H1 (cell line): Measurements from ENCODE around the gene NAP1L5. TPM values are rescaled to one million over a fixed set of nuclear protein-coding genes. Genes with fewer than 3 reads are reported as not detected.

Experiments used
- CTCF ChIA-PET: fragments of 300-600 bp; sonication (Branson Sonifier 250); formaldehyde crosslinking; loops from one replicate; lab custom pipeline; 2021; ENCODE audit not compliant: partially characterized antibody; lab: Charles Lee
- POLR2A ChIA-PET: fragments of 300-600 bp; sonication (Branson Sonifier 250); formaldehyde crosslinking; loops from one replicate; lab custom pipeline; 2021; ENCODE audit warnings: inconsistent platforms; ENCODE audit not compliant: partially characterized antibody; lab: Charles Lee
- DNase-seq, 2 experiments: peaks; one replicate each; pipeline versions ENCODE4 v3.0.0 to v3.0.0-alpha.2; 2010 to 2022; ENCODE audit warnings: low spot score in 2 of 2, low read depth in 1 of 2, mixed read lengths in 1 of 2
- FAIRE-seq: peaks from 2 replicates; lab custom pipeline; 2011; peaks lifted over from hg19 to GRCh38; lab: Jason Lieb, UNC
- H2AFZ ChIP-seq: 2 replicates; pipeline ENCODE4 v1.8.1; 2012; ENCODE audit warnings: low read length, inconsistent platforms
- H2AK5ac ChIP-seq: 2 replicates; pipeline ENCODE4 v1.6.1; 2013; ENCODE audit warnings: low read depth, low read length
- H2BK120ac ChIP-seq: replicated peaks from 2 replicates; pipeline ENCODE3; 2013; ENCODE audit warnings: low read depth, low read length, inconsistent platforms
- H2BK12ac ChIP-seq: 2 replicates; pipeline ENCODE4 v1.6.1; 2013; ENCODE audit warnings: low read depth, low read length
- H2BK15ac ChIP-seq: 2 replicates; pipeline ENCODE4 v1.6.1; 2013; ENCODE audit warnings: low read length
- H2BK20ac ChIP-seq: 2 replicates; pipeline ENCODE4 v1.6.1; 2013; ENCODE audit warnings: low read length
- H2BK5ac ChIP-seq: 2 replicates; pipeline ENCODE4 v1.6.1; 2013; ENCODE audit warnings: low read depth, low read length
- H3K14ac ChIP-seq: 2 replicates; pipeline ENCODE4 v1.6.1; 2013; ENCODE audit warnings: inconsistent platforms; ENCODE audit not compliant: insufficient read length
- H3K18ac ChIP-seq: 2 replicates; pipeline ENCODE4 v1.6.1; 2013; ENCODE audit warnings: low read length; ENCODE audit errors: extremely low read depth
- H3K23ac ChIP-seq: 2 replicates; pipeline ENCODE4 v1.6.1; 2013; ENCODE audit warnings: inconsistent platforms; ENCODE audit not compliant: insufficient read length
- H3K23me2 ChIP-seq: 2 replicates; pipeline ENCODE4 v1.6.1; 2013; ENCODE audit warnings: low read depth, low read length
- H3K27ac ChIP-seq: 2 replicates; pipeline ENCODE4 v1.6.1; 2011; ENCODE audit warnings: low read depth, low read length, inconsistent platforms
- H3K27me3 ChIP-seq, 4 experiments: replicated peaks in 1 of 4; 1 replicate in 1 of 4; 2 replicates in 3 of 4; pipeline versions ENCODE4 v1.6.1 to v1.8.1; 2011 to 2013; ENCODE audit warnings: low read length in 3 of 4, mild to moderate bottlenecking in 3 of 4, inconsistent platforms in 2 of 4, mixed read lengths in 2 of 4, moderate library complexity in 1 of 4; ENCODE audit not compliant: control insufficient read depth in 3 of 4, insufficient read depth in 3 of 4; ENCODE audit errors: extremely low read depth in 1 of 4
- H3K36me3 ChIP-seq, 4 experiments: 2 replicates each; pipeline versions ENCODE4 v1.6.1 to v1.8.1; 2011 to 2013; ENCODE audit warnings: mild to moderate bottlenecking in 4 of 4, low read length in 3 of 4, moderate library complexity in 2 of 4, control low read depth in 1 of 4, inconsistent platforms in 1 of 4; ENCODE audit not compliant: insufficient read depth in 4 of 4, control insufficient read depth in 2 of 4
- H3K4ac ChIP-seq: replicated peaks from 2 replicates; pipeline ENCODE3; 2013; ENCODE audit warnings: low read length, low read depth, mixed read lengths, inconsistent platforms; ENCODE audit not compliant: insufficient read length
- H3K4me1 ChIP-seq, 4 experiments: replicated peaks in 1 of 4; 1 replicate in 1 of 4; 2 replicates in 3 of 4; pipeline versions ENCODE4 v1.6.1 to v1.8.1; 2011 to 2013; ENCODE audit warnings: low read length in 3 of 4, inconsistent platforms in 2 of 4, mixed read lengths in 1 of 4; ENCODE audit not compliant: insufficient read depth in 4 of 4, control insufficient read depth in 3 of 4
- H3K4me2 ChIP-seq, 2 experiments: 2 replicates each; pipeline versions ENCODE4 v1.6.1 to v1.8.1; 2011 to 2013; ENCODE audit warnings: low read depth in 2 of 2, low read length in 2 of 2, control low read depth in 1 of 2, inconsistent platforms in 1 of 2, mild to moderate bottlenecking in 1 of 2; ENCODE audit not compliant: insufficient read depth in 1 of 2
- H3K4me3 ChIP-seq, 4 experiments: fragments of 200-600, 300-600 bp in 1 of 4; sonication (generic), shearing (Covaris generic), sonication (Bioruptor Twin) in 1 of 4; 2 replicates each; pipeline versions ENCODE4 v1.5.1 to v1.8.1; 2011 to 2016; ENCODE audit warnings: low read length in 4 of 4, low read depth in 3 of 4, control low read depth in 2 of 4, inconsistent platforms in 2 of 4, mild to moderate bottlenecking in 2 of 4, mixed read lengths in 1 of 4, moderate library complexity in 1 of 4; ENCODE audit not compliant: insufficient read depth in 2 of 4; ENCODE audit errors: extremely low read depth in 1 of 4
- H3K56ac ChIP-seq: replicated peaks from 2 replicates; pipeline ENCODE3; 2013; ENCODE audit warnings: low read depth, mild to moderate bottlenecking, mixed read lengths, low read length, inconsistent platforms; ENCODE audit not compliant: insufficient read length
- H3K79me1 ChIP-seq: 2 replicates; pipeline ENCODE4 v1.6.1; 2013; ENCODE audit warnings: low read depth, low read length, control low read depth
- H3K79me2 ChIP-seq, 2 experiments: 2 replicates each; pipeline versions ENCODE4 v1.6.1 to v1.8.1; 2012 to 2013; ENCODE audit warnings: low read length in 2 of 2, mild to moderate bottlenecking in 2 of 2, inconsistent platforms in 1 of 2; ENCODE audit not compliant: insufficient read depth in 2 of 2, control insufficient read depth in 1 of 2
- H3K9ac ChIP-seq, 4 experiments: replicated peaks in 1 of 4; 1 replicate in 1 of 4; 2 replicates in 3 of 4; pipeline versions ENCODE4 v1.6.1 to v1.8.1; 2011 to 2013; ENCODE audit warnings: low read depth in 3 of 4, low read length in 3 of 4, control low read depth in 2 of 4, mild to moderate bottlenecking in 2 of 4, moderate library complexity in 2 of 4, inconsistent platforms in 1 of 4; ENCODE audit errors: extremely low read depth in 1 of 4
- H3K9me3 ChIP-seq, 2 experiments: 2 replicates each; pipeline versions ENCODE4 v1.6.1 to v1.8.1; 2012 to 2013; ENCODE audit warnings: mild to moderate bottlenecking in 2 of 2, moderate library complexity in 2 of 2, control low read depth in 1 of 2, inconsistent platforms in 1 of 2, low read depth in 1 of 2, low read length in 1 of 2, mixed read lengths in 1 of 2; ENCODE audit not compliant: insufficient read depth in 2 of 2
- H4K20me1 ChIP-seq, 2 experiments: replicated peaks in 1 of 2; 2 replicates each; pipeline versions ENCODE3 to v1.8.1; 2011 to 2013; ENCODE audit warnings: inconsistent platforms in 2 of 2, low read length in 2 of 2, mild to moderate bottlenecking in 1 of 2; ENCODE audit not compliant: insufficient read depth in 2 of 2, control insufficient read depth in 1 of 2
- H4K5ac ChIP-seq: 2 replicates; pipeline ENCODE4 v1.6.1; 2013; ENCODE audit warnings: low read length, low read depth, mixed read lengths, inconsistent platforms; ENCODE audit not compliant: insufficient read length
- H4K8ac ChIP-seq: 2 replicates; pipeline ENCODE4 v1.8.0; 2013; ENCODE audit warnings: mild to moderate bottlenecking, moderate library complexity, low read length, inconsistent platforms; ENCODE audit not compliant: insufficient read depth; ENCODE audit errors: extremely low read depth
- H4K91ac ChIP-seq: replicated peaks from 2 replicates; pipeline ENCODE3; 2013; ENCODE audit warnings: low read length, mixed read lengths, inconsistent platforms; ENCODE audit not compliant: insufficient read length
- BACH1 ChIP-seq: IDR thresholded peaks from 2 replicates; pipeline ENCODE4 v1.6.1; 2012; ENCODE audit warnings: low read length, improper control_type of control experiment
- BRCA1 ChIP-seq: IDR thresholded peaks from 2 replicates; pipeline ENCODE4 v1.6.1; 2012; ENCODE audit warnings: low read depth, low read length, improper control_type of control experiment
- CBX8 ChIP-seq: fragments of 300-800, 300-1000 bp; sonication (generic); IDR thresholded peaks from 2 replicates; pipeline ENCODE4 v1.7.1; 2016; ENCODE audit warnings: low read depth, low read length, borderline replicate concordance
- CEBPB ChIP-seq: IDR thresholded peaks from 2 replicates; pipeline ENCODE4 v1.6.1; 2012; ENCODE audit warnings: low read depth, low read length
- CTBP2 ChIP-seq: IDR thresholded peaks from 2 replicates; pipeline ENCODE4 v1.7.0; 2011; ENCODE audit warnings: borderline replicate concordance, mild to moderate bottlenecking, moderate library complexity, mixed read lengths, low read length; ENCODE audit not compliant: insufficient read depth, insufficient read length
- FOSL1 ChIP-seq: IDR thresholded peaks from 2 replicates; pipeline ENCODE4 v1.6.1; 2011; ENCODE audit warnings: mild to moderate bottlenecking, low read depth, low read length, moderate library complexity; ENCODE audit not compliant: insufficient read depth
- GTF2F1 ChIP-seq: IDR thresholded peaks from 2 replicates; pipeline ENCODE4 v1.6.1; 2012; ENCODE audit warnings: low read depth, low read length, improper control_type of control experiment, borderline replicate concordance
- JUND ChIP-seq: IDR thresholded peaks from 2 replicates; pipeline ENCODE4 v1.6.1; 2011; ENCODE audit warnings: mild to moderate bottlenecking, improper control_type of control experiment, low read length
- KDM1A ChIP-seq: fragments of 200-600, 300-600 bp; sonication (generic); IDR thresholded peaks from 2 replicates; pipeline ENCODE4 v1.7.1; 2016; ENCODE audit warnings: mild to moderate bottlenecking, low read length, borderline replicate concordance
- NANOG ChIP-seq: IDR thresholded peaks from 2 replicates; pipeline ENCODE4 v1.6.1; 2011; ENCODE audit warnings: low read length, low read depth, mild to moderate bottlenecking, inconsistent platforms; ENCODE audit not compliant: insufficient read depth, poor library complexity, severe bottlenecking
- POLR2AphosphoS5 ChIP-seq: IDR thresholded peaks from 2 replicates; pipeline ENCODE4 v1.6.1; 2011; ENCODE audit warnings: low read depth, low read length
- SIX5 ChIP-seq: IDR thresholded peaks from 2 replicates; pipeline ENCODE4 v1.6.1; 2011; ENCODE audit warnings: mild to moderate bottlenecking, low read depth, low read length
- TAF1 ChIP-seq: IDR thresholded peaks from 2 replicates; pipeline ENCODE4 v1.6.1; 2011; ENCODE audit warnings: mild to moderate bottlenecking, low read depth, low read length
- TCF12 ChIP-seq: IDR thresholded peaks from 2 replicates; pipeline ENCODE4 v1.6.1; 2011; ENCODE audit warnings: low read depth, mild to moderate bottlenecking, low read length
- YY1 ChIP-seq: IDR thresholded peaks from 2 replicates; pipeline ENCODE4 v1.6.1; 2011; ENCODE audit warnings: low read depth, mild to moderate bottlenecking, low read length
- WGBS, 2 experiments: shearing (Covaris generic) in 1 of 2; methylation state at CpG; one replicate each; pipeline versions ENCODE4 v1.1.6 to v1.1.7; 2013 to 2015; ENCODE audit warnings: low lambda C conversion rate in 2 of 2, mixed read lengths in 2 of 2, inconsistent platforms in 1 of 2, low coverage in 1 of 2, missing lambda C conversion rate in 1 of 2; ENCODE audit not compliant: insufficient replicate concordance in 2 of 2, insufficient coverage in 1 of 2, insufficient read length in 1 of 2; ENCODE audit errors: extremely low coverage in 1 of 2, missing lambda C conversion rate in 1 of 2; 5-methylcytosine and 5-hydroxymethylcytosine counted together
- polyA plus RNA-seq, 7 experiments: library from polyadenylated mRNA; depleted of rRNA in 3 of 7; stranded (reverse) in 5 of 7; unstranded in 2 of 7; fragments of >200 nt in 5 of 7; fragments of 200-250 nt in 2 of 7; gene quantifications; 1 replicate in 5 of 7; 2 replicates in 1 of 7; 4 replicates in 1 of 7; pipeline versions ENCODE4 v1.2.1 to v1.2.3, GENCODE V29; 2011 to 2013; ENCODE audit warnings: missing spikeins in 2 of 7, mixed read lengths in 2 of 7
- total RNA-seq: library from RNA; stranded (reverse); fragmentation: NEBNext Ultra II Directional; extraction: Animal tissue kit (Norgen Biotek cat#: 25700); gene quantifications from 2 replicates; pipeline ENCODE4 v1.2.1, GENCODE V29; 2021

The NAP1L5 gene
- total and polyA plus RNA-seq, 2 of the 8 experiments (the other 6 are each of a cell fraction or from before 2014, with no cell fraction given) = 1.3 to 2.7 TPM

- H2BK20ac ChIP-seq = no peak overlapping the region
- no peak overlapping the region for H3K9ac ChIP-seq
- no peak overlapping the region for H2BK15ac ChIP-seq
- H3K23me2 ChIP-seq = no peaks in the 10 kb centered on the region
- WGBS, 2 experiments = 95% methylated on average over 6 of the region's 6 CpGs; no CpG with 5 or more reads in 1 of the 2 experiments
- peaks cover 0 to 4% (median 1%) of the 10 kb centered on the region in 4 experiments; a peak in 2 of 7 replicates for H3K4me1 ChIP-seq
- ChIA-PET POLR2A (no interaction called here), CTCF (interaction anchor here (0.8 to 2.2 kb wide), 2 partner anchors 8 to 11 kb away, joined by 3 to 6 read pairs; no protein-coding TSS in a partner anchor)
- no peak overlapping the region for H2AK5ac ChIP-seq
- H3K79me1 ChIP-seq = no peaks in the 10 kb centered on the region
- H3K79me2 ChIP-seq = no peaks in the 10 kb centered on the region
- no peak overlapping the region for H3K4me2 ChIP-seq
- H2BK12ac ChIP-seq = no peak overlapping the region
- H4K5ac ChIP-seq = no peak overlapping the region
- DNase-seq (no peak), FAIRE-seq (no peak)
- H2BK120ac ChIP-seq = no peak overlapping the region
- no peaks in the 10 kb centered on the region for H3K9me3 ChIP-seq
- H3K56ac ChIP-seq = no peak overlapping the region
- H3K4me3 ChIP-seq = no peak overlapping the region
- H4K20me1 ChIP-seq = no peaks in the 10 kb centered on the region
- H3K27me3 ChIP-seq = no peaks in the 10 kb centered on the region
- H3K18ac ChIP-seq = no peak overlapping the region
- no peak overlapping the region for H2AFZ ChIP-seq
- H3K36me3 ChIP-seq = peaks cover 2 to 12% (median 7%) of the 10 kb centered on the region in 4 experiments; a peak in 6 of 8 replicates
- no peak overlapping the region for H4K8ac ChIP-seq
- no peak overlapping the region for H4K91ac ChIP-seq
- H3K14ac ChIP-seq = no peak overlapping the region
- H3K4ac ChIP-seq = no peak overlapping the region
- no peak overlapping the region for H2BK5ac ChIP-seq
- H3K27ac ChIP-seq = no peak overlapping the region
- H3K23ac ChIP-seq = no peak overlapping the region
- no peak for TF ChIP-seq CEBPB
- TF ChIP-seq YY1 = no peak
- no peak for TF ChIP-seq TCF12
- no peak for TF ChIP-seq CBX8
- no peak for TF ChIP-seq KDM1A
- TF ChIP-seq POLR2AphosphoS5 = no peak
- TF ChIP-seq BRCA1 = no peak
- TF ChIP-seq CTBP2 = no peak
- TF ChIP-seq SIX5 = no peak
- no peak for TF ChIP-seq GTF2F1
- TF ChIP-seq TAF1 = no peak
- no peak for TF ChIP-seq BACH1
- TF ChIP-seq NANOG = no peak
- TF ChIP-seq JUND = no peak
- TF ChIP-seq FOSL1 = no peak
Observed at GRCh38 chr4:88729146-88729760, 31.6 kb upstream of the NAP1L5 start.
